Measurements from ENCODE around the gene INMT.

DNA sequence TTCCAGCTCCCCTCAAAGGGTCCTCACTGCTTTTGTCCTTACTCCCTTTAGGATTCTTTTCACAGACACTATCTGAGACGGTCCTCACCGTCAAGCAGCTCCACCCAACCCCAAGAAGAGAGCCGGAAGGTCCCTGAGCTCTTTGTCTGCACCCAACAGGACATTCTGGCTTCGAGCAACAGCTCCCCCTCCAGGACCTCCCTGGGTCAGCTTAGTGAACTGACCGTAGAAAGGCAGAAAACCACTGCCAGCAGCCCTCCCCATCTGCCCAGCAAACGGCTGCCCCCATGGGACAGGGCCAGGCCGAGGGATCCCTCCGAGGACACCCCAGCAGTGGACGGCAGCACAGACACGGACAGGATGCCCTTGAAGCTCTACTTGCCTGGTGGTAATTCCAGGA, 39.2 kb downstream of the INMT start:
- TF ChIP-seq, protein P1, sequence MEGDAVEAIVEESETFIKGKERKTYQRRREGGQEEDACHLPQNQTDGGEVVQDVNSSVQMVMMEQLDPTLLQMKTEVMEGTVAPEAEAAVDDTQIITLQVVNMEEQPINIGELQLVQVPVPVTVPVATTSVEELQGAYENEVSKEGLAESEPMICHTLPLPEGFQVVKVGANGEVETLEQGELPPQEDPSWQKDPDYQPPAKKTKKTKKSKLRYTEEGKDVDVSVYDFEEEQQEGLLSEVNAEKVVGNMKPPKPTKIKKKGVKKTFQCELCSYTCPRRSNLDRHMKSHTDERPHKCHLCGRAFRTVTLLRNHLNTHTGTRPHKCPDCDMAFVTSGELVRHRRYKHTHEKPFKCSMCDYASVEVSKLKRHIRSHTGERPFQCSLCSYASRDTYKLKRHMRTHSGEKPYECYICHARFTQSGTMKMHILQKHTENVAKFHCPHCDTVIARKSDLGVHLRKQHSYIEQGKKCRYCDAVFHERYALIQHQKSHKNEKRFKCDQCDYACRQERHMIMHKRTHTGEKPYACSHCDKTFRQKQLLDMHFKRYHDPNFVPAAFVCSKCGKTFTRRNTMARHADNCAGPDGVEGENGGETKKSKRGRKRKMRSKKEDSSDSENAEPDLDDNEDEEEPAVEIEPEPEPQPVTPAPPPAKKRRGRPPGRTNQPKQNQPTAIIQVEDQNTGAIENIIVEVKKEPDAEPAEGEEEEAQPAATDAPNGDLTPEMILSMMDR (conservative IDR thresholded peaks at IDR 0.05; ENCODE audit: low read depth in 2 of 2): peak; percentile 52 to 65
- TF ChIP-seq EZH2 (IDR thresholded peaks at IDR 0.05; ENCODE audit: low read depth, unreplicated experiment) (no peak), JUNB (IDR thresholded peaks at IDR 0.05; ENCODE audit: unreplicated experiment) (no peak), EZH2phosphoT487 (IDR thresholded peaks at IDR 0.05; ENCODE audit: unreplicated experiment) (no peak), POLR2AphosphoS5 (IDR thresholded peaks at IDR 0.05; ENCODE audit: low read depth) (no peak)
- TF ChIP-seq, protein P2, sequence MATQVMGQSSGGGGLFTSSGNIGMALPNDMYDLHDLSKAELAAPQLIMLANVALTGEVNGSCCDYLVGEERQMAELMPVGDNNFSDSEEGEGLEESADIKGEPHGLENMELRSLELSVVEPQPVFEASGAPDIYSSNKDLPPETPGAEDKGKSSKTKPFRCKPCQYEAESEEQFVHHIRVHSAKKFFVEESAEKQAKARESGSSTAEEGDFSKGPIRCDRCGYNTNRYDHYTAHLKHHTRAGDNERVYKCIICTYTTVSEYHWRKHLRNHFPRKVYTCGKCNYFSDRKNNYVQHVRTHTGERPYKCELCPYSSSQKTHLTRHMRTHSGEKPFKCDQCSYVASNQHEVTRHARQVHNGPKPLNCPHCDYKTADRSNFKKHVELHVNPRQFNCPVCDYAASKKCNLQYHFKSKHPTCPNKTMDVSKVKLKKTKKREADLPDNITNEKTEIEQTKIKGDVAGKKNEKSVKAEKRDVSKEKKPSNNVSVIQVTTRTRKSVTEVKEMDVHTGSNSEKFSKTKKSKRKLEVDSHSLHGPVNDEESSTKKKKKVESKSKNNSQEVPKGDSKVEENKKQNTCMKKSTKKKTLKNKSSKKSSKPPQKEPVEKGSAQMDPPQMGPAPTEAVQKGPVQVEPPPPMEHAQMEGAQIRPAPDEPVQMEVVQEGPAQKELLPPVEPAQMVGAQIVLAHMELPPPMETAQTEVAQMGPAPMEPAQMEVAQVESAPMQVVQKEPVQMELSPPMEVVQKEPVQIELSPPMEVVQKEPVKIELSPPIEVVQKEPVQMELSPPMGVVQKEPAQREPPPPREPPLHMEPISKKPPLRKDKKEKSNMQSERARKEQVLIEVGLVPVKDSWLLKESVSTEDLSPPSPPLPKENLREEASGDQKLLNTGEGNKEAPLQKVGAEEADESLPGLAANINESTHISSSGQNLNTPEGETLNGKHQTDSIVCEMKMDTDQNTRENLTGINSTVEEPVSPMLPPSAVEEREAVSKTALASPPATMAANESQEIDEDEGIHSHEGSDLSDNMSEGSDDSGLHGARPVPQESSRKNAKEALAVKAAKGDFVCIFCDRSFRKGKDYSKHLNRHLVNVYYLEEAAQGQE (IDR thresholded peaks at IDR 0.05; ENCODE audit: unreplicated experiment): no peak

All from GM23338 (cell line).